Measurements from ENCODE around the gene EVPLL. TPM values are rescaled to one million over a fixed set of nuclear protein-coding genes. Genes with fewer than 3 reads are reported as not detected.

The EVPLL gene
- total RNA-seq, 3 donors from 2014 or later (not counting 1 experiment from before 2014, with no cell fraction given), result 0.28 TPM; not detected in 2

GRCh38 chr17:18380471-18381157 is 3.0 kb downstream of the EVPLL start:
- peaks cover 0 to 7% of the 10 kb centered on the region in 2 donors for H3K4me1 Mint-ChIP-seq
- DNase-seq, result no peak
- H3K27me3 Mint-ChIP-seq (ENCODE audit: low read depth in 2 of 2), result peaks cover 11 to 12% of the 10 kb centered on the region in 2 donors
- TF ChIP-seq CTCF (IDR thresholded peaks at IDR 0.05), result no peak
- no peak overlapping the region for H3K27ac Mint-ChIP-seq
- Histone ChIP-seq H3K27me3 (ENCODE audit: control insufficient read depth, insufficient read depth, low read length) (peaks cover 4% of the 10 kb centered on the region), H3K4me3 (ENCODE audit: low read length) (no peak overlapping the region), H3K36me3 (ENCODE audit: control insufficient read depth, insufficient read depth, low read length) (no peaks in the 10 kb centered on the region), H3K4me1 (ENCODE audit: control insufficient read depth, insufficient read depth, low read length) (peaks cover 10% of the 10 kb centered on the region), H3K27ac (ENCODE audit: low read length) (no peak overlapping the region), H3K9me3 (ENCODE audit: control insufficient read depth, insufficient read depth, low read length) (no peaks in the 10 kb centered on the region)
- intact Hi-C loops (cut with micrococcal nuclease), result no loop called here
- no peaks in the 10 kb centered on the region for H3K9me3 Mint-ChIP-seq
- no peak for ATAC-seq
- 65% methylated on average over 15 of the region's 15 CpGs for WGBS (ENCODE audit: insufficient coverage)
- H3K4me3 Mint-ChIP-seq, result no peak overlapping the region
- no peaks in the 10 kb centered on the region for H3K36me3 Mint-ChIP-seq

DNA sequence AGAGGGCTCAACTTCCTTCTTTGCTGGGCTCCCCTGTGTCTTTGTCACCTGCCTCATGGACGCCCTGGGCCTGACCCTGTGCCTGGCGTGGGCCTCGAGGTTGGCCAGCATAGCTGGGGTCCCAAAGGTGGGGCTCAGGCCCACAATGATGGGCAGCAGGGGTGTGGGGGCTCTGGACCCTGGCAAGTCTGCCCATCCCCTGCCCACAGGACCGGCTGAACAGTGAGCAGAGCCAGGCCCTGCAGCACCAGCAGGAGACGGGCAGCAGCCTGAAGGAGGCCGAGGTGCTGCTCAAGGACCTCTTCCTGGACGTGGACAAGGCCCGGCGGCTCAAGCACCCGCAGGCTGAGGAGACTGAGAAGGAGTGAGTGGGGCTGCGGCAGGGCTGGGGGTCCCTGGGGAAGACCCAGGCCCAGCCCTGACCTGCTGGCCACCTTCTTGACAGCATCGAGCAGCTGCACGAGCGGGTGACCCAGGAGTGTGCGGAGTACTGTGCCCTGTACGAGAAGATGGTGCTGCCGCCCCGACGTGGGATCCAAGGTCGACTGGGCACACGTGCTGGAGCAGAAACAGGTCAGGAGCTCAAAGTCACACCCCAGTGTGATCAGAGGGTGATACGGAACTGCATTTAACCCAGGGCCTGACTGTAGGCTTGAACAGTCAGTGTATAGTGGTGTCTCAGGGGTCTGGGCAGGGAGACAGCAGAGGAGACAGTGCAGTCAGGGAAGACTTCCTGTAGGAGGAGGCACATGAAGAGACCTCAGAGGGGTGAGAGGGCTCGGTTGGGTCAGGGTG is 3.8 kb downstream of the EVPLL start:
- DNase-seq, result no peak
- Mint-ChIP-seq H3K27me3 (ENCODE audit: low read depth in 2 of 2) (peaks cover 11 to 12% of the 10 kb centered on the region in 2 donors), H3K4me1 (peaks cover 0 to 7% of the 10 kb centered on the region in 2 donors), H3K9me3 (no peaks in the 10 kb centered on the region), H3K36me3 (no peaks in the 10 kb centered on the region), H3K4me3 (no peak overlapping the region), H3K27ac (no peak overlapping the region)
- Histone ChIP-seq H3K27ac (ENCODE audit: low read length) (no peak overlapping the region), H3K27me3 (ENCODE audit: control insufficient read depth, insufficient read depth, low read length) (peaks cover 4% of the 10 kb centered on the region), H3K9me3 (ENCODE audit: control insufficient read depth, insufficient read depth, low read length) (no peaks in the 10 kb centered on the region), H3K36me3 (ENCODE audit: control insufficient read depth, insufficient read depth, low read length) (no peaks in the 10 kb centered on the region), H3K4me1 (ENCODE audit: control insufficient read depth, insufficient read depth, low read length) (peaks cover 10% of the 10 kb centered on the region), H3K4me3 (ENCODE audit: low read length) (no peak overlapping the region)
- WGBS (ENCODE audit: insufficient coverage), result 89% methylated on average over 23 of the region's 23 CpGs
- no peak for ATAC-seq
- TF ChIP-seq CTCF (IDR thresholded peaks at IDR 0.05), result no peak
- intact Hi-C loops (cut with micrococcal nuclease), result no loop called here

GRCh38 chr17:18381953-18382245 is 4.3 kb downstream of the EVPLL start:
- intact Hi-C loops (cut with micrococcal nuclease), result no loop called here
- Histone ChIP-seq H3K27me3 (ENCODE audit: control insufficient read depth, insufficient read depth, low read length) (peaks cover 4% of the 10 kb centered on the region), H3K4me1 (ENCODE audit: control insufficient read depth, insufficient read depth, low read length) (peaks cover 10% of the 10 kb centered on the region), H3K27ac (ENCODE audit: low read length) (no peak overlapping the region), H3K36me3 (ENCODE audit: control insufficient read depth, insufficient read depth, low read length) (no peaks in the 10 kb centered on the region), H3K4me3 (ENCODE audit: low read length) (no peak overlapping the region), H3K9me3 (ENCODE audit: control insufficient read depth, insufficient read depth, low read length) (no peaks in the 10 kb centered on the region)
- Mint-ChIP-seq H3K9me3 (no peaks in the 10 kb centered on the region), H3K4me3 (no peak overlapping the region), H3K27ac (no peak overlapping the region), H3K27me3 (ENCODE audit: low read depth in 2 of 2) (peaks cover 11 to 12% of the 10 kb centered on the region in 2 donors), H3K36me3 (no peaks in the 10 kb centered on the region), H3K4me1 (peaks cover 0 to 7% of the 10 kb centered on the region in 2 donors)
- TF ChIP-seq CTCF (IDR thresholded peaks at IDR 0.05), result no peak
- 87% methylated on average over 3 of the region's 3 CpGs for WGBS (ENCODE audit: insufficient coverage)
- ATAC-seq (no peak), DNase-seq (no peak)

Measured in natural killer cell (primary cell).